HepG2 (cell line): ENCODE results near the gene CASKIN2. TPM values are rescaled to one million over a fixed set of nuclear protein-coding genes. Genes with fewer than 3 reads are reported as not detected.

ENCODE experiments used
- GFI1 ChIP-seq: sonication (generic); formaldehyde crosslinking; IDR thresholded peaks from 2 replicates; pipeline ENCODE4 v1.5.0; 2020; ENCODE audit warnings: missing genetic modification reagents, mild to moderate bottlenecking, borderline replicate concordance
- SRSF1 ChIP-seq: fragments of 200-400 bp; formaldehyde crosslinking; optimal IDR thresholded peaks from 2 replicates; pipeline ENCODE3; 2017; ENCODE audit warnings: mild to moderate bottlenecking, low read depth, low read length, moderate library complexity
- ZMYM3 ChIP-seq: sonication (generic); formaldehyde crosslinking; IDR thresholded peaks from 2 replicates; pipeline ENCODE4 v1.5.1; 2020; ENCODE audit warnings: mild to moderate bottlenecking, missing genetic modification reagents
- ZNF562 ChIP-seq: sonication (generic); formaldehyde crosslinking; IDR thresholded peaks from 2 replicates; pipeline ENCODE4 v1.8.0; 2022; ENCODE audit warnings: missing genetic modification reagents, borderline replicate concordance
- ZNF567 ChIP-seq: sonication (generic); formaldehyde crosslinking; IDR thresholded peaks from 2 replicates; pipeline ENCODE4 v1.8.1; 2023; ENCODE audit warnings: mild to moderate bottlenecking, missing genetic modification reagents, borderline replicate concordance
- polyA plus RNA-seq, 8 experiments: library from polyadenylated mRNA; depleted of rRNA in 3 of 8; stranded (reverse) in 7 of 8; unstranded in 1 of 8; fragments of >200 nt; fragmentation: Illumina TruSeq in 4 of 8; extraction: Trizol in 4 of 8; gene quantifications; 2 replicates each; pipeline versions ENCODE4 v1.2.1 to v1.2.3, GENCODE V29; 2011 to 2016; ENCODE audit warnings: low read depth in 4 of 8, missing spikeins in 1 of 8, mixed read lengths in 1 of 8; ENCODE audit not compliant: insufficient read depth in 1 of 8
- total RNA-seq, 5 experiments: library from RNA; depleted of rRNA; stranded (reverse); fragments of >200 nt; fragmentation: Illumina TruSeq; extraction: Trizol; gene quantifications; 2 replicates each; pipeline ENCODE4 v1.2.3, GENCODE V29; 2016; ENCODE audit warnings: low read depth in 1 of 5
- TF ChIP-seq, protein P1 (sequence below): sonication (generic); formaldehyde crosslinking; IDR thresholded peaks from 2 replicates; pipeline ENCODE4 v1.4.0; 2020; ENCODE audit warnings: mild to moderate bottlenecking, missing genetic modification reagents
- TF ChIP-seq, protein P2 (sequence below): sonication (generic); formaldehyde crosslinking; IDR thresholded peaks from 2 replicates; pipeline ENCODE4 v1.8.0; 2022; ENCODE audit warnings: mild to moderate bottlenecking, missing genetic modification reagents
- TF ChIP-seq, protein P3 (sequence below), 2 experiments: sonication (generic) in 1 of 2; formaldehyde crosslinking in 1 of 2; IDR thresholded peaks; 2 replicates each; pipeline versions ENCODE4 v1.6.1 to v1.9.0; 2014 to 2022; ENCODE audit warnings: antibody characterized with exemption in 1 of 2, borderline replicate concordance in 1 of 2, inconsistent platforms in 1 of 2, low read depth in 1 of 2, missing genetic modification reagents in 1 of 2
- TF ChIP-seq, protein P4 (sequence below): sonication (generic); formaldehyde crosslinking; IDR thresholded peaks from 2 replicates; pipeline ENCODE4 v1.8.0; 2022; ENCODE audit warnings: low read depth, missing genetic modification reagents
- TF ChIP-seq, protein P5 (sequence below): sonication (generic); IDR thresholded peaks from 2 replicates; pipeline ENCODE4 v1.6.1; 2016; ENCODE audit warnings: low read depth, borderline replicate concordance

CASKIN2 gene
- total and polyA plus RNA-seq, 2 of the 13 experiments (the other 11 are each of a cell fraction or from before 2014, with no cell fraction given), result 5.2 to 7.8 TPM

DNA sequence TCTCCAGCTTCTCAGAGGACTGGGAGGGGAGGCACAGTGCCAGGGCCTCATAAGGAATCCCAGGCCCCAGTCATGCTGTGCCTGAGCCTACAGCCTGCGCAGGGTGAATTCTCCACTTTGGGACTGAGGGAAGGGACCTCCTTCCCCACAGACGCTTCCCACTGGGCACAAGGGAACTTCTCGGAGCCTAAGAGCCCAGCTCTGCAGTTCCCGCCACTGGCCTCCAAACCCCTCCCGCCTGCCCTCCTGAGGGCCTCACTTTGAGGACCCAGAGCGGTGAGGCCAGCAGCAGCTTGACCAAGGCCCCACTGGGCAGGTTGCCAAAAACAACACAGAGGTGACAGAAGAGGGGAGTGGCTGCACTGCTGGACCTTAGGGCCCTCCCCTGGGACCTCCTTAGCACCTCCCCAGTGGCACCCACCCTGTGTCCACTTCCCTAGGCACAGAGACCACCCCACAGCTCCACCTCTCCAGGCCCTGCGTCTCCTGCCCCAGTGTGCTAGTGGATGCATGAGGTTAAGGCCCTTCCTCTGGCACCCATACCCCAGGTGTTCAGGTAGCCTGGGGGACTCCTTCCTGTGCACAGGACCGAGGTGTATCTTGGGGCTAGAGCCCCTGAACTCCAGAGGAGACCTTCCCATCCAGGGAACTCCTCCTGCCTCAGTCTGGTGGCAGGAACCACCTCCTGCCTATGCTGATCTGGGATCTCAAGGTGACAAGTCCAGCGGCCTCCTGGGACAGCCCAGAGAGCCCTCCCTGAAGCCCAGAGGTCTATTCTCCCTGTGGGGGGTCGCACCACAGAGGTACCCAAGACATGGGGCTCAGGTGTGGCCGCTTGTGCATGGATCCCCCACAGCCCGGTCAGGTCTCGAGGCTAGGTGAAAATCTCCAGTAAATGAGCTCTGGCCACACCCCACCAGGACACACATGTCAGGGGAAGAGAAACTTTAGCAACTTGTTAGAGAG, 3.4 kb downstream of the CASKIN2 start (continued):
- TF ChIP-seq, protein P1, sequence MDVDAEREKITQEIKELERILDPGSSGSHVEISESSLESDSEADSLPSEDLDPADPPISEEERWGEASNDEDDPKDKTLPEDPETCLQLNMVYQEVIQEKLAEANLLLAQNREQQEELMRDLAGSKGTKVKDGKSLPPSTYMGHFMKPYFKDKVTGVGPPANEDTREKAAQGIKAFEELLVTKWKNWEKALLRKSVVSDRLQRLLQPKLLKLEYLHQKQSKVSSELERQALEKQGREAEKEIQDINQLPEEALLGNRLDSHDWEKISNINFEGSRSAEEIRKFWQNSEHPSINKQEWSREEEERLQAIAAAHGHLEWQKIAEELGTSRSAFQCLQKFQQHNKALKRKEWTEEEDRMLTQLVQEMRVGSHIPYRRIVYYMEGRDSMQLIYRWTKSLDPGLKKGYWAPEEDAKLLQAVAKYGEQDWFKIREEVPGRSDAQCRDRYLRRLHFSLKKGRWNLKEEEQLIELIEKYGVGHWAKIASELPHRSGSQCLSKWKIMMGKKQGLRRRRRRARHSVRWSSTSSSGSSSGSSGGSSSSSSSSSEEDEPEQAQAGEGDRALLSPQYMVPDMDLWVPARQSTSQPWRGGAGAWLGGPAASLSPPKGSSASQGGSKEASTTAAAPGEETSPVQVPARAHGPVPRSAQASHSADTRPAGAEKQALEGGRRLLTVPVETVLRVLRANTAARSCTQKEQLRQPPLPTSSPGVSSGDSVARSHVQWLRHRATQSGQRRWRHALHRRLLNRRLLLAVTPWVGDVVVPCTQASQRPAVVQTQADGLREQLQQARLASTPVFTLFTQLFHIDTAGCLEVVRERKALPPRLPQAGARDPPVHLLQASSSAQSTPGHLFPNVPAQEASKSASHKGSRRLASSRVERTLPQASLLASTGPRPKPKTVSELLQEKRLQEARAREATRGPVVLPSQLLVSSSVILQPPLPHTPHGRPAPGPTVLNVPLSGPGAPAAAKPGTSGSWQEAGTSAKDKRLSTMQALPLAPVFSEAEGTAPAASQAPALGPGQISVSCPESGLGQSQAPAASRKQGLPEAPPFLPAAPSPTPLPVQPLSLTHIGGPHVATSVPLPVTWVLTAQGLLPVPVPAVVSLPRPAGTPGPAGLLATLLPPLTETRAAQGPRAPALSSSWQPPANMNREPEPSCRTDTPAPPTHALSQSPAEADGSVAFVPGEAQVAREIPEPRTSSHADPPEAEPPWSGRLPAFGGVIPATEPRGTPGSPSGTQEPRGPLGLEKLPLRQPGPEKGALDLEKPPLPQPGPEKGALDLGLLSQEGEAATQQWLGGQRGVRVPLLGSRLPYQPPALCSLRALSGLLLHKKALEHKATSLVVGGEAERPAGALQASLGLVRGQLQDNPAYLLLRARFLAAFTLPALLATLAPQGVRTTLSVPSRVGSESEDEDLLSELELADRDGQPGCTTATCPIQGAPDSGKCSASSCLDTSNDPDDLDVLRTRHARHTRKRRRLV (CRISPR knock-in tag), result no peak
- TF ChIP-seq, protein P2, sequence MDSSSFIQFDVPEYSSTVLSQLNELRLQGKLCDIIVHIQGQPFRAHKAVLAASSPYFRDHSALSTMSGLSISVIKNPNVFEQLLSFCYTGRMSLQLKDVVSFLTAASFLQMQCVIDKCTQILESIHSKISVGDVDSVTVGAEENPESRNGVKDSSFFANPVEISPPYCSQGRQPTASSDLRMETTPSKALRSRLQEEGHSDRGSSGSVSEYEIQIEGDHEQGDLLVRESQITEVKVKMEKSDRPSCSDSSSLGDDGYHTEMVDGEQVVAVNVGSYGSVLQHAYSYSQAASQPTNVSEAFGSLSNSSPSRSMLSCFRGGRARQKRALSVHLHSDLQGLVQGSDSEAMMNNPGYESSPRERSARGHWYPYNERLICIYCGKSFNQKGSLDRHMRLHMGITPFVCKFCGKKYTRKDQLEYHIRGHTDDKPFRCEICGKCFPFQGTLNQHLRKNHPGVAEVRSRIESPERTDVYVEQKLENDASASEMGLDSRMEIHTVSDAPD (CRISPR knock-in tag), result peak; percentile 83
- TF ChIP-seq ZNF567 (CRISPR knock-in tag), result peak; percentile 69; the same call in 1 of the 2 replicates
- peak; percentile 77 for TF ChIP-seq GFI1 (CRISPR knock-in tag)
- peak; percentile 71 for TF ChIP-seq SRSF1
- TF ChIP-seq, protein P3, sequence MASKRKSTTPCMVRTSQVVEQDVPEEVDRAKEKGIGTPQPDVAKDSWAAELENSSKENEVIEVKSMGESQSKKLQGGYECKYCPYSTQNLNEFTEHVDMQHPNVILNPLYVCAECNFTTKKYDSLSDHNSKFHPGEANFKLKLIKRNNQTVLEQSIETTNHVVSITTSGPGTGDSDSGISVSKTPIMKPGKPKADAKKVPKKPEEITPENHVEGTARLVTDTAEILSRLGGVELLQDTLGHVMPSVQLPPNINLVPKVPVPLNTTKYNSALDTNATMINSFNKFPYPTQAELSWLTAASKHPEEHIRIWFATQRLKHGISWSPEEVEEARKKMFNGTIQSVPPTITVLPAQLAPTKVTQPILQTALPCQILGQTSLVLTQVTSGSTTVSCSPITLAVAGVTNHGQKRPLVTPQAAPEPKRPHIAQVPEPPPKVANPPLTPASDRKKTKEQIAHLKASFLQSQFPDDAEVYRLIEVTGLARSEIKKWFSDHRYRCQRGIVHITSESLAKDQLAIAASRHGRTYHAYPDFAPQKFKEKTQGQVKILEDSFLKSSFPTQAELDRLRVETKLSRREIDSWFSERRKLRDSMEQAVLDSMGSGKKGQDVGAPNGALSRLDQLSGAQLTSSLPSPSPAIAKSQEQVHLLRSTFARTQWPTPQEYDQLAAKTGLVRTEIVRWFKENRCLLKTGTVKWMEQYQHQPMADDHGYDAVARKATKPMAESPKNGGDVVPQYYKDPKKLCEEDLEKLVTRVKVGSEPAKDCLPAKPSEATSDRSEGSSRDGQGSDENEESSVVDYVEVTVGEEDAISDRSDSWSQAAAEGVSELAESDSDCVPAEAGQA (IDR thresholded peaks at IDR 0.05; ENCODE audit: low read depth), result no peak
- TF ChIP-seq, protein P3 (CRISPR knock-in tag; IDR thresholded peaks at IDR 0.05; ENCODE audit: borderline replicate concordance), result no peak
- TF ChIP-seq, protein P4, sequence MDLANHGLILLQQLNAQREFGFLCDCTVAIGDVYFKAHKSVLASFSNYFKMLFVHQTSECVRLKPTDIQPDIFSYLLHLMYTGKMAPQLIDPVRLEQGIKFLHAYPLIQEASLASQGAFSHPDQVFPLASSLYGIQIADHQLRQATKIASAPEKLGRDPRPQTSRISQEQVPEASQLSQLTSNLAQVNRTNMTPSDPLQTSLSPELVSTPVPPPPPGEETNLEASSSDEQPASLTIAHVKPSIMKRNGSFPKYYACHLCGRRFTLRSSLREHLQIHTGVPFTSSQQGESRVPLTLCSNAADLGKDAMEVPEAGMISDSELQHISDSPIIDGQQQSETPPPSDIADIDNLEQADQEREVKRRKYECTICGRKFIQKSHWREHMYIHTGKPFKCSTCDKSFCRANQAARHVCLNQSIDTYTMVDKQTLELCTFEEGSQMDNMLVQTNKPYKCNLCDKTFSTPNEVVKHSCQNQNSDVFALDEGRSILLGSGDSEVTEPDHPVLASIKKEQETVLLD (CRISPR knock-in tag), result no peak
- peak; percentile 95 for TF ChIP-seq ZMYM3
- TF ChIP-seq, protein P5, sequence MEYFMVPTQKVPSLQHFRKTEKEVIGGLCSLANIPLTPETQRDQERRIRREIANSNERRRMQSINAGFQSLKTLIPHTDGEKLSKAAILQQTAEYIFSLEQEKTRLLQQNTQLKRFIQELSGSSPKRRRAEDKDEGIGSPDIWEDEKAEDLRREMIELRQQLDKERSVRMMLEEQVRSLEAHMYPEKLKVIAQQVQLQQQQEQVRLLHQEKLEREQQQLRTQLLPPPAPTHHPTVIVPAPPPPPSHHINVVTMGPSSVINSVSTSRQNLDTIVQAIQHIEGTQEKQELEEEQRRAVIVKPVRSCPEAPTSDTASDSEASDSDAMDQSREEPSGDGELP, result peak; percentile 88; the same call in 1 of the 2 replicates
- TF ChIP-seq ZNF562 (CRISPR knock-in tag), result no peak
